GM19324 (cell line): ENCODE measurements around the gene XXYLT1.
"Not testable (repeated sequence)": the region's sequence is repeated elsewhere in the genome, so short reads cannot be mapped to it uniquely, and the experiment has no call there.

ENCODE experiments used
- ATAC-seq: cut with Tn5 transposase; IDR thresholded peaks from one replicate; pipeline ENCODE4 v1.9.1; 2021; ENCODE audit warnings: mild to moderate bottlenecking, moderate library complexity; ENCODE audit not compliant: unreplicated experiment, low FRiP score

The XXYLT1 gene

DNA sequence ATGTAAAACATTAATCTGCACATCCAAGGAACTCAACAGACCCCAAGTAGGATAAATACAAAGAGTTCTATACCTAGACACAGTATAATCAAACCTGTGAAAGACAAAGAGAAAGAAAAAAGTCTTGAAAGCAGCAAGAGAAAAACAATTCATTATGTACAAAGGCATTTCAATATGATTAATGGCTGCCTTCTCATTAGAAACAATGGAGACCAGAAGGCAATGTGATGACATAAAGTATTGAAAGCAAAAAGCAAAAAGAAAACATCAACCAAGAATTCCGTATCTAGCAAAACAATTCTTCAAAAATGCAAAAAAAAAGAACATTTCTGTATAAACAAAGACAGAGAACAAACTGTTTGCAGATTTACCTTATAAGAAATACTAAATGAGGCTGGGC is 81.1 kb downstream of the XXYLT1 start:
- ATAC-seq, result no peak

- ATAC-seq, result no peak
Measured at GRCh38 chr3:195188426-195188927, 82.5 kb downstream of the XXYLT1 start.

DNA sequence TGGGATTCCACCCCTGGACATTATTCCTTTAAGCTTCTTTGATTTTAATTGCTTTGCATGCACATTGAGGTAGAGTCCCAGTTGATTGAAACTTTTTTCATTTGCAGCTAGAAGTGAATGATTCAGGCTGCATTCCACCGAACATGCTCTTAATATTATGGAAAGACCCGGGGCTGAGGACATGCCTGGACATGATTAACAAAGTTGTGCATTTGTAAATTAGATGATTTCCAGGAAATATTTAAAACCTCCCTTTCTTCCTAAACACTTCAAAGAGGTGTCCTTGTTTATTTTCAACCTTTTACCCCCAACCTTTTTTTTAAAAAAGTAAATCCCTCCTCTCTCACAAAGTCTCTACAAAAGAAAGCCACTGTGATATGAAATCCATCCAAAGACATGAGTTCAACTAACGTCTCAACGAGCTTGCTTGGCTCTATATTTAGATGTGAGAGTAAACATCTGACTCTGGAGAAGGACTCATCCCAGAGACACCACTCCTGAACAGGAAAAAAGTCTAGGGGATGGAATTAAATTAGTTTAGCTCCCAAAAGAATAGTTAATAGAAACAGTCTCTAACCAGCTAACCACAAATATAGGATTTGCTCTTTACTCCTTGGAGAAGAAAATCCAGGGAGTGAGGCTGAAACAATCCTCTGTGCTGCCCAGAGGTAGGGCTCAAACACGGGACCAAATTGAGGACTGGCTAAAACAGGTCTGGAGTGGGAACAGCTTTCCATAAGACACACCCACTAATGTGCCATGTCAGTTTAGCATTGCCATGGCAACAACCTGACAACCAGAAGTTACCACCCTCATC is 83.1 kb downstream of the XXYLT1 start:
- ATAC-seq, result no peak

GRCh38 chr3:195186710-195187047 is 84.3 kb downstream of the XXYLT1 start:
- not testable (repeated sequence) for ATAC-seq

GRCh38 chr3:195186041-195186709 is 84.8 kb downstream of the XXYLT1 start:
- ATAC-seq, result no peak

DNA sequence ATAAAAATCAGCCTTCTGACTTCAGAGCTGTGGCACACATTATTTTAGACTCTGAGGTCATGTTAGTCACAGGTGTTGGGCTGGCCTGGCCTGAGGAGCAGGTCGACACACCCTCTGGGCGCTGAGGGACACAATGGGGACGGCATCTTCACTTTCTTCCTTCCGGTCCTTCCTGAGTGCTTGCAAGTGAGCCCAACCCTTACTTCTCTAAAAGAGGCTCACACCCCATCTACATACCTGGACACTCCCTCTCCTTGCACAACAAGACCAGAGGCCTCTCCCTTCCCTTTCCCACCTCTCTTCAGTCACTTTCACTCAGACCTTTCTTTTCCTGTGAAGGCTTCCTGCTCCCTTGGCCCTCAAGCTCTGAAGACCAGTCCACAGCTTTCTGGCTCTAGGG is 85.4 kb downstream of the XXYLT1 start:
- no peak for ATAC-seq

DNA sequence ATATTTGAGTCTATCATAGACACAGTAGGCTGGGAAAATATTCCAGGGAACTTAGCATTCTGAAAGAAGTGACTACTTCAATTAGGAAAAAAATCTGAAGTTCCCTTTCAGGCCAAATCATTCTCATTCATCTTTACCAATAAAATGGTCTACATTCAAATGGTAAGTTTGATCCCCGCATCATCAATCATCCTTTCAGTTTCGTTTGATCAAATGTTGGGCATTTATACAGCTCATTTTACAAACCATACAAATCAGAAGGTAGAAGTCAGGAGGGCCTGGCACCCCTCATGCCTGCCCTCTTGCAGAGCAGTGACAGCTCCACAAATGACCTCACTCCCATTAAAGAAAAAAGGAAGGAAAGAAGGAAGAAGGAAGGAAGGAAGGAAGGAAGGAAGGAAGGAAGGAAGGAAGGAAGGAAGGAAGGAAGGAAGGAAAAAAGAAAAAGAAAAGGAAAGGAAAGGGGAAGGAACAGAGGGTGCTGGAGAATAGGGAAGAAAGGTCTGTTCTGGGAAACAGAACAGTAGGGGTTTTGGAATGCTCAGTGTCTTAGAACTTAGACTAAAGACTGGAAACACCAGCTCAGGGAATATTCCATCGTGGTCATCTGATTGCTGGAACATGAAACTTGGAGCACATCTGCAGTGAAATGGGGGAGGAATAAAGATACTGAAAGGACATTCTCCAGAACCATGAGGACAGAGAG is 86.1 kb downstream of the XXYLT1 start:
- ATAC-seq, result no peak

DNA sequence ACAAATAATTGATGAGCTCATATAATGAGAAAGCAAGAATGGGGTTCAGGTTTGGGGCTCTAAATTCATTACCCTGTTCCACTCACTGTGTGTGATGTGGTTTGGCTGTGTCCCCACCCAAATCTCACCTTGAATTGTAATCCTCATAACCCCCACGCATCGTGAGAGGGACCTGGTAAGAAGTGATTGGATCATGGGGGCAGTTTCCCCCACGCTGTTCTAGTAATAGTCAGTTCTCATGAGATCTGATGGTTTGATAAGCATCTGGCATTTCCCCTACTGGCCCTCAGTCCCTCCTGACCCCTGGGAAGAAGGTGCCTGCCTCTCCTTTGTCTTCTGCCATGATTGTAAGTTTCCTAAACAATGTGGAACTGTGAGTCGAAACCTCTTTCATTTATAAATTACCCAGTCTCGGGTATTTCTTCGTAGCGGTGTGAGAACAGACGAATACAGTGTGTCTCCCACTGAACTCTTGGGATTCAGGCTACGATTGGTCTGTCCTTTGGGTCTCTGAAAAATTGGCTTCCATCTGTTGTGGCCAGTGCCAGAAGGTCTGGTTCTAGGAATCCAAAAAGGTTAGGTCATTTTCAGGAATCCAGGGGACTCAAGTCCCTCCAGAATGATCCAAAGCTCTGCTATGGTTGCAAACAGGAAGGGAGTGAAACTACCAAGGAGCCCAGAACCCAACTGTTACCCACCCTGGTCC is 87.7 kb downstream of the XXYLT1 start:
- ATAC-seq, result no peak

DNA sequence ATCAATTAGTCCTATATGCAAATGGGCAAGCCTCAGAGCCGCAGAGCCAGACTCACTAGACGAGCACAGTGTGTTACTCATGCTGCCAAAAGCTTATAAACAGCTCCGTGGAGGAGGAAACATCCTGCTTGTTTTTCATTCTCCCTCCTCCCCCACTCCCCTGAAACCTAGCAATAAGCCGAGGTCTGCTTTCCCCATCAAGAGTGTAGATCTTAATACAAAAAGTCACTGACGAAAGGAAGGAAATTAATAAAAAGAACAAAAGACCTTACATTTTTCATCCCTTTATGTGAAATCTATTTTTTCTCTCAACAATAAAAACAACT is 88.5 kb downstream of the XXYLT1 start:
- no peak for ATAC-seq

DNA sequence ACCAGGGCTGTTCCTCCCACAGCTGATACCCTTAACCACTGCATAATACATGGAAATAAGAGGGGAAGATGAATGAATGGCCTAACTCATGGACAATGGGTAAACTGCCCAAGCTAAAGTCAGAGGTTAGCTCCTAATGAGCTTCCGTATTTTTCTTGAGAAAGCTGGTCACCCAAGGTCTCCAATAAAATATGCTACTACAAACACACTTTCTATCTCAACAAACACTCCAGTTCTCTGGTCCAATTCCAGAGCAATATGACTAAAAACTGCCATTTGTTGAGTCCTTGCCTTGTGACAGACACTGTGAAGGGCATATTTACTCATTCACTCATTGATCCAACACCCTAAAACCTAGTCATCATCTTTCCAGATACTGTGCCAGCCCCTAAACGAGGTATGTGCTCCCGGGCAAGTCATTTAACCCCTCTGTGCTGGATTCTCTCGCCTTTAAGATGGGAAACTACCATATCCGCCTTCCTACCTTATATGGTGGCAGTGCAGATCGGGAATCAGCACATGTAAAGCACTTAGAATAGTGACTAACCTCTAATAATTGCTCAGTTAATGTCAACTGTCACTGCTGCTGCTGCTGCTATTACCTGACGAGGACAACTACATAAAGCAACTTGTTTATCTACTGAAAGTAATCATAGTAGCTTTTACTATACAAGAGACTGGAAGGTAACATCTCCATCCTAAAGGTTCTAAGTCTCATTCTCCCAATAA is 89.1 kb downstream of the XXYLT1 start:
- no peak for ATAC-seq

DNA sequence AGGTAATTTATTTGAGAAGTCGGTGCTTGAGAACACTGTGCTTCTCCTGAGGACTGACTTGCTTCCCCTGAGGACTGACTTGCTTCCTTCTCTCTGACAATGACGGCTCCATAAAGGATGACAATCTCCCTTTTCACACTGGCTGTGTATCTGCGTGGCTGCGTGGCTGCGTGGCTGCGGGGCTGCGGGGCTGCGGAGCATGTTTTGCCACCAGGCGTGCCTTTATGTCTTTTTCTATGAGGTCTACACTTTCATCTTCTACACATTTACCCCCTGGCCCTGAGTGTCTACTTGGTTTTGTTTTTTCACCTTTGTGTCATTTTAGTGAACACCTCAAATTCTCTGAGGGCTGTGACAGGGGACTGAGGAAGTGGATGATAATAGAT is 89.9 kb downstream of the XXYLT1 start:
- no peak for ATAC-seq

DNA sequence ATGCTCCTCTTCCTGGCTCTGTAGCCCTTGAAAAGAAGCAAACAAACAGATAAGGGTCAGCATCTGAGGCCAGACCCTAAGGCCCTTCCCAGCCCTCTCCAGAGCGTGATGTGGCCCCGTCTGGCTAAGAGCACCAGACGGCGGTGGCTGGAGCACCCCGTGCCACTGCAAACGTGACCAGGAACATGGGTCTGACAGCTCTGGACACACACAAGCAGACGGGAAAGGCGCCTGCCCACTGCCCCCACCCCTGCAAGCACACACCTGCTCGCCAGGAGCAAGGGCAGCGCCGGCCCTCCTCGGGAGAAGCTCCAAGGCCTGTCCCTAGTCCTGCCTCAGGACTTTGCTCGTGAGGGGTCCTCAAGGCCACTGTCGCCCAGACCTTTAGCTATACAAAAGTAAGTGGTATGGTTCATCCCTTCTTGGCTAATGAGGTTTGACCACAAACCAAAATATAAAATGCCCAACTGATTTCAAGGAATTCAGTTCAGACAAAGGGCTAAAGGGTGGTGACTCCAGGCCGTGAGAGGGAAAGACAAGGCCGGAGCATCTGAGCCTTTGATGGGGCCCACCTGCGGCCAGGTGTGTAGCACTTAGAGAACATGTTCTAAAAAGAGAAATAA is 90.4 kb downstream of the XXYLT1 start:
- ATAC-seq, result no peak

GRCh38 chr3:195179776-195180489 is 91.0 kb downstream of the XXYLT1 start:
- ATAC-seq, result no peak

DNA sequence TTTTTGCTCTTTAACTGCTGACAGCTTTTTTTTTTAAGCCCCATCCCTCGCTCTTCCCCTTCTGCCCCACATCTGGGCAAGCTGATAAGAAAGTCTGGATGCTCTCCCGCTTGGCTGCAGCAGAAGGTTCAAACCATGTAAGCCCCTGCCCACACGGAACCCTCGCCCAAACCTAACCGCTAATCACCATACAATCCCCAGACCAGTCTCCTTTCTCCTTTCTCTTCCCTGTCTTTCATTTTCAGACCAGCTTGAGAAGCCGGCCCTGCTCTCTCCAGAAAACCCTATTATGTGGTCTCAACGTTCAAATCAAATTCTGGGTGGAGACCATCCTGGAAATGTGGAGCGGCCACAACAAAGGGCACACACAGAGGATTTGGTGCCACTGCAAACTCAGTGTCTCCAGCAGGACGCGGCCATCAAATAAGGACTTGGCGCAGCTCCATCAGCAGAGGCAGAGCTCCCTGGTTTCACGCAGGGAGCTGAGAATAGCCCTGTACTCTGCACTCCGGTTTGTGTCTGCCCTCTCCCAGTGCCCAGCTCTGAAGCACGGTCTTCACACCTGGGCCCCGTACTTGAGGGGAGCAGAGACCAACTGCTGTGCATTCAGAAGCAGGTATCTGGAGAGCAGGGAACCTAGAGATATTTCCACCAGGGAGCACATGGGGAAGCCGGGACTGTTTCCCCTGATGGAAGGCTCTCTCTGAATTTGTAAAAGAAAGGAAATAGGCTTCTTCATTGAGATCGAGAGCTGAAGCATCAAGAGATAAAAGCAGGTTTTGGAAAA is 92.6 kb downstream of the XXYLT1 start:
- ATAC-seq, result no peak

DNA sequence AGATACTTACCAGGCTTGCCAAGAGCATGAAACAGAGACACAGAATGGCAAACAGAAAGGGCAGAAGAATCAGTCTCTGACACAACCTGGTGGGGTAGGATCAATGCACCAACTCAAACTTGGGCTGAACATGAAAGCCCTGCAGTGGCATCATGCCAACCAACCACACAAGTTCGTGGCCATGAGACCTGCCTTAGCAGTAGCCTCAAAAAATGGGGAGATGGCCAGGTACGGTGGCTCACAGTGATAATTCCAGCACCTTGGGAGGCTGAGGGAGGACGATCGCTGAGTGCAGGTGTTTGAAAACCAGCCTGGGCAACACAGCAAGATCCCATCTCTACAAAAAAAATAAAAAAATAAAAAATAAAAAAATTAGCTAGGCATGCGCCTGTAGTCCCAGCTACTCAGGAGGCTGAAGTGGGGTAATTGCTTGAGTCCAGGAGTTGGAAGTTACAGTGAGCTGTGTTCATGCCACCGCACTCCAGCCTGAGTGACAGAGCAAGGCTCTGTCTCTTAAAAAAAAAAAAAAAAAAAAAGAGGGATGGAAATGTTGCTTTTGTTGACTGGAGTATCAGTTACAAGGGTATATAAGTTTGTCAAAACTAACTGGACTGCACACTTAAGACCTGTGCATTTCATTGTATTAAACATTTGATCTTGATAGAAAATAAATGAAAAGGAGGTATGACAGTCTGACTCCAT is 93.4 kb downstream of the XXYLT1 start:
- no peak for ATAC-seq

GRCh38 chr3:195176776-195177175 is 94.2 kb downstream of the XXYLT1 start:
- no peak for ATAC-seq

DNA sequence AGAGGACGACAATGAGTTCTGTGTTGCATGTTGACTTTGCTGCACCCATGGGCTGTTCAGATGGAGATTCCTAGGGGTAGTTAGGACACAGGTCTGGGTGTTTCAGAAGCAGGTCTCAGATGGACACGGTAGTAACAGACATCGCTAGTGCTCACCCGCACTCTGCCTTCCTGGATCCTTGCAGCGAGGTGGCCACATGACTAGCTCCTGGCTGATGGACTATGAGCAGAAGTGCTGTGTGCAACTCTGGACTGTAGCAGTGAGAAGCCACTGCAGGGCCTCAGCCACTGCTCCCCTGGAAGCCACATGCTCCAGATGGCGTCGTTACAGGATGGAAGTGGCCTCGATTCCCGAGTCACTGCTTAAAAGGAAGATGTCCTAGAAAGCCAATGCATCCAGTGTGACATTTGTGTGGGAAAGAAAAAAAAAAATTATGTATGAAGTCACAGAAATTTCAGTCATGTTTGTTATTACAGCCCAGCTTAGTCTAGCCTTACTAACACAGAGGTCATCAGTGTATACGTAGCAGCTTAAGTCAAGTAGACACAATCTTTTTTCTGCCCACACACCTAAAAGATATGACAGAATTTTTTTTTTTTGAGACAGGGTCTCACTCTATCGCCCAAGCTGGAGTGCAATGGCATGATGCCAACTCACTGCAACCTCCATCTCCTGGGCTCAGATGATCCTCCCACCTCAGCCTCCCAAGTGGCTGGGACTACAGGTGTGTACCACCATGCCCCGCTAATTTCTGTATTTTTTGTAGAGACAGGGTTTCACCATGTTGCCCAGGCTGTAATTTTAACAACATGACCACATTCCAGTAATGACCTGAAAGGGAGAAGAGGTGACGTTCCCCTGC is 95.3 kb downstream of the XXYLT1 start:
- no peak for ATAC-seq
